ENCODE results near the gene TROAP. TPM values are rescaled to one million over a fixed set of nuclear protein-coding genes. Genes with fewer than 3 reads are reported as not detected.
A peak's percentile ranks its signal among the peaks of the same experiment; 100 is the strongest.

The TROAP gene
- total and polyA plus RNA-seq, 2 experiments from 2014 or later: 46.4 to 47.5 TPM

GRCh38 chr12:49296836-49297694 lies 26.0 kb upstream of the TROAP start (continued):
- peak; percentile 44 to 51 for TF ChIP-seq CTCF (conservative IDR thresholded peaks at IDR 0.05; ENCODE audit: low read depth in 2 of 2)

DNA sequence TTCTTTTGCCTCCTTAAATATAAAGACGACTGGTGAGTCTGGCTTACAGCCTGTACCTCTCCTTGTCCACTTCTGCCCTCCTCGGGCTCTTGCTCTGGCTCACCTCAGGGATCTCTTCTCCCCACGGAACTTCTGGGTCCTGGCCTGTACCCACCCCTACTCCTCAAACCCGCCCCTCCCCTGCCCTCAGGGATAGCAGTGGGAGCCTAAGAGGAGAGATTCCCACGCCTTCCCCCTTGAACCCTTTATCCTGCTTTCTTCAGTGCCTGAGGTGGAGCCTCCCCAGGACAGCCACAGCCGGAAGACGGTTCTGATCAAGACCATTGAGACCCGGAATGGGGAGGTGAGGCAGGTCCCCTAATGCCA lies 25.4 kb upstream of the TROAP start:
- Mint-ChIP-seq H3K4me3 (peak overlapping the region; percentile 63), H3K27me3 (ENCODE audit: insufficient read depth, low read depth, poor library complexity) (peaks cover 67% of the 10 kb centered on the region), H3K27ac (no peak overlapping the region), H3K9me3 (no peaks in the 10 kb centered on the region), H3K4me1 (peaks cover 22% of the 10 kb centered on the region; the same call in 2 of the 3 replicates), H3K36me3 (ENCODE audit: low read depth) (no peaks in the 10 kb centered on the region; the same call in 2 of the 3 replicates)
- H3K79me2 ChIP-seq (replicated peaks; ENCODE audit: insufficient read depth): no peaks in the 10 kb centered on the region
- no peaks in the 10 kb centered on the region for H4K20me1 ChIP-seq (replicated peaks; ENCODE audit: insufficient read depth)
- no peak overlapping the region for H2AFZ ChIP-seq
- no peak overlapping the region for H3K27ac ChIP-seq (ENCODE audit: low read depth)
- H3F3A ChIP-seq (replicated peaks; ENCODE audit: low read depth): peaks cover 9% of the 10 kb centered on the region; the same call in 1 of the 2 replicates
- peaks cover 25% of the 10 kb centered on the region for H3K4me1 ChIP-seq (ENCODE audit: insufficient read depth)
- DNase-seq (ENCODE audit: low spot score) (no peak), ATAC-seq (no peak; the same call in 2 of the 3 replicates)
- H3K27me3 ChIP-seq (ENCODE audit: insufficient read depth): peaks cover 70% of the 10 kb centered on the region
- TF ChIP-seq EZH2 (IDR thresholded peaks at IDR 0.05; ENCODE audit: low read depth, unreplicated experiment) (peak; percentile 34), ZNF462 (CRISPR knock-in tag; IDR thresholded peaks at IDR 0.05) (no peak), CTCF (conservative IDR thresholded peaks at IDR 0.05; ENCODE audit: low read depth in 2 of 2) (no peak)
- no peaks in the 10 kb centered on the region for H3K9me2 ChIP-seq (ENCODE audit: insufficient read depth)
- peak overlapping the region; percentile 68; the same call in 1 of the 2 replicates for H3K4me3 ChIP-seq
- H3K4me2 ChIP-seq: peak overlapping the region; percentile 87
- no peaks in the 10 kb centered on the region for H3K36me3 ChIP-seq (ENCODE audit: insufficient read depth)
